Type B pancreatic cell (in vitro differentiated cells): Measurements from ENCODE around the gene SMAD1. TPM values are rescaled to one million over a fixed set of nuclear protein-coding genes. Genes with fewer than 3 reads are reported as not detected.
"Not testable (repeated sequence)": the region's sequence is repeated elsewhere in the genome, so short reads cannot be mapped to it uniquely, and the experiment has no call there.

Experiments
- DNase-seq: peaks from one replicate; pipeline ENCODE4 v3.0.0; 2021; ENCODE audit warnings: mixed read lengths; ENCODE audit not compliant: unreplicated experiment; ENCODE audit errors: extremely low spot score
- H3K27ac Mint-ChIP-seq: 2 replicates; pipeline ENCODE4 v1.8.0; 2021; ENCODE audit warnings: mild to moderate bottlenecking, mixed read lengths
- H3K27me3 Mint-ChIP-seq: 2 replicates; pipeline ENCODE4 v1.8.0; 2021; ENCODE audit warnings: mixed read lengths
- H3K36me3 Mint-ChIP-seq: 2 replicates; pipeline ENCODE4 v1.8.0; 2021; ENCODE audit warnings: mixed read lengths
- H3K4me1 Mint-ChIP-seq: one replicate; pipeline ENCODE4 v1.8.0; 2021; ENCODE audit warnings: mixed read lengths; ENCODE audit not compliant: unreplicated experiment
- H3K4me3 Mint-ChIP-seq: 2 replicates; pipeline ENCODE4 v1.8.0; 2021; ENCODE audit warnings: mild to moderate bottlenecking, mixed read lengths
- H3K9me3 Mint-ChIP-seq: 2 replicates; pipeline ENCODE4 v1.8.0; 2021; ENCODE audit warnings: mixed read lengths
- total RNA-seq: library from RNA; stranded (reverse); gene quantifications from 2 replicates; pipeline ENCODE4 v1.2.1, GENCODE V29; 2021; ENCODE audit warnings: low replicate concordance
- TF ChIP-seq, protein P1 (sequence below): fragments of 200-600 bp; sonication (generic); conservative IDR thresholded peaks from 2 replicates; pipeline ENCODE4 v1.5.0; 2021; ENCODE audit warnings: antibody characterized with exemption, mild to moderate bottlenecking

Gene SMAD1
- total RNA-seq, 1 donor from 2014 or later, result 32.0 TPM

DNA sequence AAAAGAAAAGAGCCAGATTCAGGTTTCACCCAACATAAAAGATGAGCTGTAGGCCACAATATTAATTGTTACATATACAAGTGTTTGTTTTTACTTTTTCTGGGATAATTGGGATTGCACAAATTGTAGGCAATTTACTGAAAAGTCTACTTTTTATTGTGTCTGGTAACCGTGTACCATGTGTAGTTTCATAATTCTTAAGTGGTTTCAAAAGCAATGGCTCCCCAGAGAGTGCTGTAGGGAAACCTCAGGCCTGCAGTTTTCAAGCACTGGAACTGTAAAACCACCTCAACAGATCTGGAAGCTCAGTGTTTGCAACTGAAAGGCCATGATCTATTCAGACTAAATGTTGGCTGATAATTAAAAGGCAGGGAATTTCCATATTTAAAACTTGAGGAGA, 83.7 kb downstream of the SMAD1 start:
- Mint-ChIP-seq H3K4me1 (no peaks in the 10 kb centered on the region), H3K36me3 (peaks cover 9% of the 10 kb centered on the region), H3K9me3 (peaks cover 11% of the 10 kb centered on the region), H3K27ac (no peak overlapping the region), H3K27me3 (no peaks in the 10 kb centered on the region), H3K4me3 (no peak overlapping the region)
- TF ChIP-seq, protein P1, sequence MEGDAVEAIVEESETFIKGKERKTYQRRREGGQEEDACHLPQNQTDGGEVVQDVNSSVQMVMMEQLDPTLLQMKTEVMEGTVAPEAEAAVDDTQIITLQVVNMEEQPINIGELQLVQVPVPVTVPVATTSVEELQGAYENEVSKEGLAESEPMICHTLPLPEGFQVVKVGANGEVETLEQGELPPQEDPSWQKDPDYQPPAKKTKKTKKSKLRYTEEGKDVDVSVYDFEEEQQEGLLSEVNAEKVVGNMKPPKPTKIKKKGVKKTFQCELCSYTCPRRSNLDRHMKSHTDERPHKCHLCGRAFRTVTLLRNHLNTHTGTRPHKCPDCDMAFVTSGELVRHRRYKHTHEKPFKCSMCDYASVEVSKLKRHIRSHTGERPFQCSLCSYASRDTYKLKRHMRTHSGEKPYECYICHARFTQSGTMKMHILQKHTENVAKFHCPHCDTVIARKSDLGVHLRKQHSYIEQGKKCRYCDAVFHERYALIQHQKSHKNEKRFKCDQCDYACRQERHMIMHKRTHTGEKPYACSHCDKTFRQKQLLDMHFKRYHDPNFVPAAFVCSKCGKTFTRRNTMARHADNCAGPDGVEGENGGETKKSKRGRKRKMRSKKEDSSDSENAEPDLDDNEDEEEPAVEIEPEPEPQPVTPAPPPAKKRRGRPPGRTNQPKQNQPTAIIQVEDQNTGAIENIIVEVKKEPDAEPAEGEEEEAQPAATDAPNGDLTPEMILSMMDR, result no peak
- DNase-seq, result no peak

DNA sequence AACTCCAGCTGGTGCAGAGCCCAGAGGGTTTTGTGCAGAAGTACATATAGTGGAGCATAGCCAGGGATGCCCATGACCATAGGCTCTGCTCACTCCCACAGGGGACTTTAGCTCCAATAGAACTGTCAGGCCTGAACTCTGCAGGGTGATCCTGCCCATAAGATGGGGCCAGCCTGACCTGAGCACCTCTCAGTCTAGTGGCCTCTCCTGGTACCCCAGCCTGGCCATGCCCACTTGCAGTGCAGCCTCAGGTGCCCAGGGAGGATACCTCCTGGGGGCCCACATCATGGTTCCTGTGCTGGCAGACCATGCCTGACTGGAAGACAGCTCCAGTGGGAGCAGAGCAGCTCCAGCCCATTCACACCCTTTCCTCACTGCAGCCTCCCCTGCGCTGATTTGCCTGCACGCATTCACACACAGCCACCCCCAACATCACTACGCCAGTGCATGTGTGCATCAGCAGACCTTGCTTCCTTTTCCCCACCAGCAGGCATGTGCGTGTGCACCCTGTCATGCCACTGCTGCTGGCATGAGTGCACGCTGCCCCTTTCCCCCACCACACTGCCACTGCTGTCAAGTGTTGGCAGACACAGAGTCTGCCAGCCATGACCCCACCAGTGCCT, 84.5 kb downstream of the SMAD1 start:
- H3K27me3 Mint-ChIP-seq, result no peaks in the 10 kb centered on the region
- TF ChIP-seq, protein P1, result no peak
- H3K9me3 Mint-ChIP-seq, result peaks cover 8% of the 10 kb centered on the region
- no peaks in the 10 kb centered on the region for H3K4me1 Mint-ChIP-seq
- H3K27ac Mint-ChIP-seq, result no peak overlapping the region
- peaks cover 6% of the 10 kb centered on the region for H3K36me3 Mint-ChIP-seq
- DNase-seq, result no peak
- no peak overlapping the region for H3K4me3 Mint-ChIP-seq

DNA sequence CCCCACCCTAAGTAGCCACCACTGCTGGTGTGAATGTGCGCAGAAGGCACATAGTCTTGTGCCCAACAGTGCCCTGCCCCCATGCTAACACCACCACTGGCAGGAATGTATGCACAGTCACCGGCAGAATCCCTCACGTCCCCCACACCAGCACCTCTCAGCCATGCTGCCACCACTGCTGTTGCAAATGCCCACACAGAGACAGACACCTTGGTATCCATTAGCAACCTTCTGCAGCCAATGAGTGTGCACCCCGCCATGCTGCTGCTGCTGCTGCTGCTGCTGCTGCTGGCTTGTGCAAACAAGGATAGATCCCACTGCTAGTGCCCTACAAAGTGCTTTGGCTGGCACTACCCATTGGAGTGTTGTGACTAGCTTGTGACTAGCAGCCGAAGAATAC, 85.1 kb downstream of the SMAD1 start:
- TF ChIP-seq, protein P1, result no peak
- Mint-ChIP-seq H3K9me3 (peaks cover 8% of the 10 kb centered on the region), H3K27ac (no peak overlapping the region), H3K27me3 (no peaks in the 10 kb centered on the region), H3K4me3 (no peak overlapping the region), H3K36me3 (peaks cover 6% of the 10 kb centered on the region), H3K4me1 (no peaks in the 10 kb centered on the region)
- no peak for DNase-seq

DNA sequence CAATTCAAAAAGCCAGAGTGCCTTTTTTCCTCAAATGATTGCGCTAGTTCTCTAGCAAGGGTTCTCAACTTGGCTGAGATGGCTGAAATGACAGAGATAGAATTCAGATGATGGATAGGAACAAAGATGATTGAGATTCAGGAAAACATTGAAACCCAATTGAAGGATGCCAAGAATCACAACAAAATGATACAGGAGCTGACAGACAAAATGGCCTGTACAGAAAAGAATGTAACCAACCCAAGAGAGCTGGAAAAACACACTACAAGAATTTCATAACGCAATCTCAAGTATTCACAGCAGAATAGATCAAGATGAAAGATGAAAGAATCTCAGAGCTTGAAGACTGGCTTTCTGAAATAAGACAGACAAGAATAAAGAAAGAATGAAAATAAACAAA, 85.9 kb downstream of the SMAD1 start:
- H3K9me3 Mint-ChIP-seq, result peaks cover 8% of the 10 kb centered on the region
- H3K36me3 Mint-ChIP-seq, result peaks cover 6% of the 10 kb centered on the region
- H3K27ac Mint-ChIP-seq, result no peak overlapping the region
- no peak overlapping the region for H3K4me3 Mint-ChIP-seq
- TF ChIP-seq, protein P1, result no peak
- no peak for DNase-seq
- H3K4me1 Mint-ChIP-seq, result no peaks in the 10 kb centered on the region
- H3K27me3 Mint-ChIP-seq, result no peaks in the 10 kb centered on the region

DNA sequence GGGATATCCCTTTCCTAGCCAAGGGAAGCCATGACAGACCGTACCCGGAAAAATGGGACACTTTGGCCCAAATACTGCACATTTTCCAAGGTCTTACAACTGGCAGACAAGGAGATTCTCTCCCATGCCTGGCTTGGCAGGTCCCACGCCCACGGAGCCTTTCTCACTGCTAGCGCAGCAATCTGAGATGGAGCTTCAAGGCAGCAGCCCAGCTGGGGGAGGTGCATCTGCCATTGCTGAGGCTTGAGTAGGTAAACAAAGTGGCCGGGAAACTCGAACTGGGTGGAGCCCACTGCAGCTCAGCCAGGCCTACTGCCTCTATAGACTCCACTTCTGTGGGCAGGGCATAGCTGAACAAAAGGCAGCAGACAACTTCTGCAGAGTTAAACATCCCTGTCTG, 92.9 kb downstream of the SMAD1 start:
- H3K27ac Mint-ChIP-seq, DNase-seq, H3K9me3 Mint-ChIP-seq, H3K4me3 Mint-ChIP-seq, H3K36me3 Mint-ChIP-seq, H3K4me1 Mint-ChIP-seq, H3K27me3 Mint-ChIP-seq: not testable (repeated sequence)

DNA sequence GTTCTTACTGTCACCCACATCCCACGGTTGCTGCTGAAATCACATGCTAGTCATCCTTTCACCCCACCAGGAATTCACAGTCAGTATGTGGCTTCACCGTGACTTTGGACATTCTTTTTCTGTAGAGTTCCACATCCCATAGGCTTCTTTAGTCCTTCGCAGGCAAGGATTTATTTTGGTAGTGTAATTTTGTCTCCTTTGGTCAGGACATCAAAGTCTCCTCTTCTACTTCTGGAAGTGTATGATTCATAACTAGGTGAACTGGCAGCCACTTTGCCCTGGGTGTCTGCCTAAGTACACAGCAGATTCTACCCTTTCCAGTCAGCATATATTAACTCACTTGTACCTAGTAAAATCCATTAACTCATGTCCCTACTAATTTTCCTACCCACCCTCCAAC, 99.3 kb downstream of the SMAD1 start:
- Mint-ChIP-seq H3K9me3 (no peaks in the 10 kb centered on the region), H3K4me1 (no peaks in the 10 kb centered on the region), H3K36me3 (no peaks in the 10 kb centered on the region), H3K27ac (no peak overlapping the region), H3K4me3 (no peak overlapping the region), H3K27me3 (peaks cover 8% of the 10 kb centered on the region)
- no peak for DNase-seq
- TF ChIP-seq, protein P1, result no peak
